Muscle layer of duodenum (tissue), 2 donors: ENCODE data around the gene OR2T35.
"Not testable (repeated sequence)": the region's sequence is repeated elsewhere in the genome, so short reads cannot be mapped to it uniquely, and the experiment has no call there.

Experiments
- H3K27ac ChIP-seq: one replicate; pipeline ENCODE4 v1.7.0; 2013; ENCODE audit warnings: mild to moderate bottlenecking, low read length
- H3K27me3 ChIP-seq: one replicate; pipeline ENCODE4 v1.7.0; 2013; ENCODE audit warnings: low read depth, mild to moderate bottlenecking, control low read depth, low read length
- H3K36me3 ChIP-seq, 2 donors: one replicate each; pipeline ENCODE4 v1.7.0; 2013; ENCODE audit warnings: low read length in 2 of 2, control low read depth in 1 of 2, mild to moderate bottlenecking in 1 of 2; ENCODE audit not compliant: insufficient read depth in 2 of 2, control insufficient read depth in 1 of 2
- H3K4me1 ChIP-seq, 2 donors: one replicate each; pipeline ENCODE4 v1.7.0; 2013; ENCODE audit warnings: low read length in 2 of 2, mild to moderate bottlenecking in 2 of 2, control low read depth in 1 of 2, moderate library complexity in 1 of 2; ENCODE audit not compliant: insufficient read depth in 2 of 2, control insufficient read depth in 1 of 2
- H3K4me3 ChIP-seq, 2 donors: one replicate each; pipeline ENCODE4 v1.7.0; 2013; ENCODE audit warnings: low read length in 2 of 2, low read depth in 1 of 2, mild to moderate bottlenecking in 1 of 2
- H3K9me3 ChIP-seq, 2 donors: one replicate each; pipeline ENCODE4 v1.7.0; 2013; ENCODE audit warnings: low read length in 2 of 2, control low read depth in 1 of 2, mild to moderate bottlenecking in 1 of 2; ENCODE audit not compliant: control insufficient read depth in 1 of 2
- donor health status: healthy.

The OR2T35 gene

GRCh38 chr1:248642971-248643651, 2.0 kb downstream of the OR2T35 start:
- H3K36me3 ChIP-seq, H3K9me3 ChIP-seq, H3K4me1 ChIP-seq, H3K4me3 ChIP-seq, H3K27me3 ChIP-seq, H3K27ac ChIP-seq: not testable (repeated sequence)

GRCh38 chr1:248641583-248641982, 3.5 kb downstream of the OR2T35 start:
- H3K36me3 ChIP-seq, H3K4me1 ChIP-seq, H3K9me3 ChIP-seq, H3K27ac ChIP-seq, H3K4me3 ChIP-seq, H3K27me3 ChIP-seq: not testable (repeated sequence)

- H3K27ac ChIP-seq, H3K9me3 ChIP-seq, H3K27me3 ChIP-seq, H3K4me3 ChIP-seq, H3K4me1 ChIP-seq, H3K36me3 ChIP-seq: not testable (repeated sequence)
Measured at GRCh38 chr1:248640906-248641305, 4.2 kb downstream of the OR2T35 start.

DNA sequence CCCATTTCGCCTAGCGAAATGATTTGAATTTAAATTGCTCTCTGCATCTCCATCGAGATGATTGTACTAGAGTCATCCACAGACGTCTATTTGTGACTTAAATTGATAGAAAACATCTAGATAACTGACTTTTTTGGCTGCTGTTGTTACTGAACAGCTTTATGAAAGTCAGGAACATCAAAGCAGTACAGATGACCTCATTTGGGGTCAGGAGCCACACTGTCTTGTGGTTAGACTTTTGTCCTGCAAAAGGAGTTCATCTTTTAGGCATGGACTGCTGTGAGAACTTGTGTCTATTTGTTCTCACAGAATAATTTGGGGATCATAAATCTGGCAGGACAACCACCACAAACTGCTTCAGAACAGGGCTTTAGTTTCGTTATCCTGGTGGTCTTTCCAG, 5.4 kb downstream of the OR2T35 start:
- not testable (repeated sequence) for H3K9me3 ChIP-seq, H3K36me3 ChIP-seq, H3K27me3 ChIP-seq, H3K27ac ChIP-seq, H3K4me1 ChIP-seq, H3K4me3 ChIP-seq

DNA sequence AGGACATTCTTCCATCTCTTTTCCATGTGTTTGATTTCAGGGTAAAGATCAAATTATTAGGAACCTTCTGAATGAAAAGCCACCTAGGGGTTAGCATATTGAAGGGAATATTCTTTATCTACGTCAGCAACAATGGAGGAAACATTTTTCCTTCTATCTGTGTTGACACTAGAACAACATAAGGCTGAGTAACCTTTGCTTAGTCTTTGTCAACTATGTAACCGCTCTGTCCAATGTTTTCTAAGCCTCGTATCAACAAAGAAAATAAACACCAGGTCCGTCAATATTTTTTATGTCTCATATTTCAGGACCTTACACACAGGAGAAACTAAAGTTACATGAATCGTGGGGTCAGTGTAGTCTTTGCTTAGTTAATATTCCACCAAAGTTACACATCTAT, 8.5 kb downstream of the OR2T35 start:
- not testable (repeated sequence) for H3K36me3 ChIP-seq, H3K4me1 ChIP-seq, H3K27ac ChIP-seq, H3K27me3 ChIP-seq, H3K9me3 ChIP-seq, H3K4me3 ChIP-seq

GRCh38 chr1:248634991-248635390, 10.1 kb downstream of the OR2T35 start, which contains the start of gene OR2T11:
Gene OR2T11, minus strand, starts transcription at chr1:248635091. Its CDS starts 7,963 bp downstream, at chr1:248627128.
- not testable (repeated sequence) for H3K36me3 ChIP-seq, H3K9me3 ChIP-seq, H3K27me3 ChIP-seq, H3K4me1 ChIP-seq, H3K4me3 ChIP-seq, H3K27ac ChIP-seq

- Histone ChIP-seq H3K4me3 (no peak overlapping the region), H3K27me3 (no peaks in the 10 kb centered on the region), H3K4me1 (no peaks in the 10 kb centered on the region), H3K9me3 (no peaks in the 10 kb centered on the region), H3K36me3 (no peaks in the 10 kb centered on the region), H3K27ac (no peak overlapping the region)
Measured at GRCh38 chr1:248631354-248632008, 13.6 kb downstream of the OR2T35 start.

- no peaks in the 10 kb centered on the region for H3K27me3 ChIP-seq
- H3K36me3 ChIP-seq, result no peaks in the 10 kb centered on the region
- H3K4me1 ChIP-seq, result no peaks in the 10 kb centered on the region
- no peak overlapping the region for H3K27ac ChIP-seq
- no peaks in the 10 kb centered on the region for H3K9me3 ChIP-seq
- no peak overlapping the region for H3K4me3 ChIP-seq
Measured at GRCh38 chr1:248630551-248630950, 14.5 kb downstream of the OR2T35 start.

DNA sequence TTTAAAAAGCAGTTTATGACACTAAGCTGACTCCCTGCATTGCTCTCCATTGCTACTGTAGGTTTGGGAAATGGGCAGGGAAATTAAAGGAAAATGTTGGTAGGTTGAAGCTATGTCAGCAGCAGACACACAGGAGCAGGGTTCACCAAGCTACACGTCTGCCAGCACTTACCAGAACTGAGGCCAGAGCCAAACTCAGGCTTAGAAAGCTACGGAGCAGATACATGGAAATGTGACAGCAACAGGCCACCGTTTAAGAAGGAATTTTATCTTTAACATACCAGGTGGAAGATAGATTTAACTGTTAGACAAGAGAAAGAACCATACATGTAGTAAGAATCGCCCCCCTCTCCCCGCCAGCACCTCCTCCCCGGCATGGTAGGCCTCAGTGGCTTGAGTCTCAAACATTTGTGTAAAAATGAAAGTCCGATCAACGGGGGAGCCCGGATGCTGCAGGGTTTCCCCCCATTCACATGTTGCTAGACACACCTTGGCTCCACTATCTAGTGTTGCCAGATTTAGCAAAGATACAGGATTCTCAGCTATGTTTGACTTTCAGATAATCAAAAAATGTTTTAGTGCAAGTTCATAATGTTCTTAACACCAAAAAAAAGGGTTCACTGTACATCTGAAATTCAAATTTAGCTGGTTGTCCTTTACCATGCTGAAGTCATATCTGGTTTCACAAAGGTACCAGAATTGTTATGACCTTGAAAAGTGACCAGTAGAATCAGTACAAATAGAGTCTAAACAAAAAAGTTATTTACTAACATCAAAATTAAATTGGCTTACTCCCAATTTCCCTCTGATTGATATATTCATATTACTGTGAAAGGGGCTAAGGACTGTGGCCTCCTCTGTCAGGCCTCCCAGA, 16.9 kb downstream of the OR2T35 start:
- Histone ChIP-seq H3K27me3 (no peaks in the 10 kb centered on the region), H3K4me3 (no peak overlapping the region), H3K27ac (no peak overlapping the region), H3K4me1 (no peaks in the 10 kb centered on the region), H3K9me3 (no peaks in the 10 kb centered on the region), H3K36me3 (no peaks in the 10 kb centered on the region)

GRCh38 chr1:248625971-248626370, 19.1 kb downstream of the OR2T35 start:
- no peak overlapping the region for H3K4me3 ChIP-seq
- no peaks in the 10 kb centered on the region for H3K9me3 ChIP-seq
- no peaks in the 10 kb centered on the region for H3K27me3 ChIP-seq
- H3K4me1 ChIP-seq, result no peaks in the 10 kb centered on the region
- H3K27ac ChIP-seq, result no peak overlapping the region
- no peaks in the 10 kb centered on the region for H3K36me3 ChIP-seq

DNA sequence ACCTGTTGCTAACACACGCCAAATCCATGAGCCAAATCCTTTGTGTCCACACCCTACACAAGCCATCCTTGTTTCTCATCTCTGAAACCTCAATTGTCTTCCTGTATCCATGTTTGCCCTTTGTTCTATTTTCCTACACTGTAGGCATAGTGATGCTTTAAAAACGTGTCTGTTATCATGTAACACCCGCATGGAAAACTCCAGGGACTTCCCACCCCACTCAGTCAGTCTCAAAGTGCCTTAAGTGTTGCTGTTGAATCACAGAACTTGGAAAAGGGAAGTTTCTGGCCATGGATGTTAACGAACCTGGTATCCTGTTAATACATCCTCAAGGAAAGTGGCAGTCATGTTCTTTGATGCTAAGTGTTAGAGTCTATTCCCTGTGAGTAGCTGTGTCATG, 19.9 kb downstream of the OR2T35 start:
- Histone ChIP-seq H3K27ac (no peak overlapping the region), H3K4me3 (no peak overlapping the region), H3K36me3 (no peaks in the 10 kb centered on the region), H3K9me3 (no peaks in the 10 kb centered on the region), H3K27me3 (no peaks in the 10 kb centered on the region), H3K4me1 (no peaks in the 10 kb centered on the region)
